CD14-positive monocyte (primary cell): ENCODE data around the gene MISP3. TPM values are rescaled to one million over a fixed set of nuclear protein-coding genes. Genes with fewer than 3 reads are reported as not detected.
A peak's percentile ranks its signal among the peaks of the same experiment; 100 is the strongest.

ENCODE experiments used
- DNase-seq, 3 donors: peaks; one replicate each; pipeline ENCODE4 v3.0.0-alpha.2; 2011 to 2022
- H2AFZ ChIP-seq: 2 replicates; pipeline ENCODE4 v1.6.0; 2012; ENCODE audit warnings: mild to moderate bottlenecking, low read depth, low read length, inconsistent platforms; ENCODE audit not compliant: insufficient read depth, poor library complexity, severe bottlenecking
- H3K27ac ChIP-seq, 2 donors: 1 replicate in 1 of 2; 2 replicates in 1 of 2; pipeline ENCODE4 v1.5.1; 2012 to 2013; ENCODE audit warnings: low read length in 2 of 2, control low read depth in 1 of 2, inconsistent platforms in 1 of 2, low read depth in 1 of 2, mild to moderate bottlenecking in 1 of 2
- H3K27me3 ChIP-seq, 2 donors: one replicate each; pipeline versions ENCODE4 v1.6.0 to v1.6.1; 2011 to 2013; ENCODE audit warnings: low read length in 2 of 2; ENCODE audit not compliant: control insufficient read depth in 2 of 2, insufficient read depth in 2 of 2
- H3K36me3 ChIP-seq, 2 donors: replicated peaks in 1 of 2; 1 replicate in 1 of 2; 2 replicates in 1 of 2; pipeline versions ENCODE4 v1.5.1 to v1.6.1; 2012 to 2013; ENCODE audit warnings: low read length in 2 of 2, control low read depth in 1 of 2, inconsistent platforms in 1 of 2, mild to moderate bottlenecking in 1 of 2; ENCODE audit not compliant: insufficient read depth in 2 of 2, control insufficient read depth in 1 of 2
- H3K4me1 ChIP-seq, 2 donors: 1 replicate in 1 of 2; 2 replicates in 1 of 2; pipeline versions ENCODE4 v1.5.1 to v1.6.1; 2012 to 2013; ENCODE audit warnings: low read length in 2 of 2, control low read depth in 1 of 2, inconsistent platforms in 1 of 2, mild to moderate bottlenecking in 1 of 2, moderate library complexity in 1 of 2; ENCODE audit not compliant: insufficient read depth in 2 of 2, control insufficient read depth in 1 of 2
- H3K4me2 ChIP-seq: replicated peaks from 2 replicates; pipeline ENCODE3; 2012; ENCODE audit warnings: low read length, moderate library complexity, mild to moderate bottlenecking; ENCODE audit not compliant: poor library complexity, severe bottlenecking; ENCODE audit errors: extremely low read depth
- H3K4me3 ChIP-seq, 3 experiments: fragments of 200-600 bp in 1 of 3; sonication (generic) in 1 of 3; replicated peaks in 1 of 3; 1 replicate in 2 of 3; 2 replicates in 1 of 3; pipeline ENCODE4 v1.5.1; 2011 to 2013; ENCODE audit warnings: low read length in 3 of 3, mild to moderate bottlenecking in 3 of 3, control low read depth in 2 of 3, low read depth in 2 of 3, inconsistent platforms in 1 of 3, moderate library complexity in 1 of 3
- H3K79me2 ChIP-seq: 2 replicates; pipeline ENCODE4 v1.6.0; 2012; ENCODE audit warnings: mild to moderate bottlenecking, control low read depth, inconsistent platforms, low read length, moderate library complexity; ENCODE audit not compliant: insufficient read depth
- H3K9ac ChIP-seq: 2 replicates; pipeline ENCODE4 v1.6.0; 2017; ENCODE audit warnings: low read length, mild to moderate bottlenecking; ENCODE audit not compliant: insufficient read depth, poor library complexity, severe bottlenecking
- H3K9me3 ChIP-seq, 2 donors: replicated peaks in 1 of 2; 1 replicate in 1 of 2; 2 replicates in 1 of 2; pipeline versions ENCODE4 v1.5.1 to v1.6.1; 2012 to 2013; ENCODE audit warnings: low read length in 2 of 2, control low read depth in 1 of 2; ENCODE audit not compliant: control insufficient read depth in 1 of 2, insufficient read depth in 1 of 2
- H4K20me1 ChIP-seq: 2 replicates; pipeline ENCODE4 v1.6.0; 2012; ENCODE audit warnings: mild to moderate bottlenecking, low read length, control low read depth, moderate library complexity; ENCODE audit not compliant: insufficient read depth
- H3K27ac Mint-ChIP-seq, 7 donors: one replicate each; pipeline ENCODE4 v1.8.0; 2020; ENCODE audit warnings: mild to moderate bottlenecking in 7 of 7, mixed read lengths in 7 of 7, moderate library complexity in 6 of 7, inconsistent platforms in 2 of 7
- H3K27me3 Mint-ChIP-seq, 3 donors: one replicate each; pipeline ENCODE4 v1.8.0; 2021 to 2022; ENCODE audit warnings: low read depth in 3 of 3, mild to moderate bottlenecking in 3 of 3, mixed read lengths in 3 of 3, moderate library complexity in 3 of 3, inconsistent platforms in 1 of 3
- H3K36me3 Mint-ChIP-seq, 2 donors: one replicate each; pipeline ENCODE4 v1.8.0; 2020; ENCODE audit warnings: mixed read lengths in 2 of 2, inconsistent platforms in 1 of 2, mild to moderate bottlenecking in 1 of 2
- H3K4me1 Mint-ChIP-seq: one replicate; pipeline ENCODE4 v1.8.0; 2020; ENCODE audit warnings: mild to moderate bottlenecking, mixed read lengths
- H3K4me3 Mint-ChIP-seq, 2 donors: one replicate each; pipeline ENCODE4 v1.8.0; 2020; ENCODE audit warnings: mild to moderate bottlenecking in 2 of 2, mixed read lengths in 2 of 2, moderate library complexity in 1 of 2
- H3K9me3 Mint-ChIP-seq, 7 donors: one replicate each; pipeline ENCODE4 v1.8.0; 2020 to 2022; ENCODE audit warnings: mixed read lengths in 7 of 7, mild to moderate bottlenecking in 6 of 7, moderate library complexity in 6 of 7, inconsistent platforms in 2 of 7
- WGBS: methylation state at CpG from one replicate; pipeline ENCODE4 v1.1.5; 2013; ENCODE audit warnings: missing lambda C conversion rate; ENCODE audit not compliant: insufficient coverage; 5-methylcytosine and 5-hydroxymethylcytosine counted together
- intact Hi-C, 2 donors: fragments of 100-400 bp; cut with micrococcal nuclease; formaldehyde crosslinking; loops; one replicate each; pipeline versions ENCODE4 v1.15.0 to v1.15.1; 2023
- polyA plus RNA-seq, 3 donors: library from polyadenylated mRNA; depleted of rRNA in 1 of 3; unstranded in 2 of 3; stranded (reverse) in 1 of 3; fragments of 300-500 nt in 2 of 3; fragments of >200 nt in 1 of 3; fragmentation: Illumina TruSeq in 2 of 3; gene quantifications; 1 replicate in 2 of 3; 2 replicates in 1 of 3; pipeline ENCODE4 v1.2.3, GENCODE V29; 2012 to 2021
- TF ChIP-seq, protein P1 (sequence below): fragments of 200-600 bp; IDR thresholded peaks from one replicate; pipeline ENCODE4 v1.8.0; 2022; ENCODE audit warnings: antibody characterized with exemption, mild to moderate bottlenecking

MISP3 gene
- polyA plus RNA-seq, 3 donors: 0.42 to 0.77 (median 0.52) TPM

DNA sequence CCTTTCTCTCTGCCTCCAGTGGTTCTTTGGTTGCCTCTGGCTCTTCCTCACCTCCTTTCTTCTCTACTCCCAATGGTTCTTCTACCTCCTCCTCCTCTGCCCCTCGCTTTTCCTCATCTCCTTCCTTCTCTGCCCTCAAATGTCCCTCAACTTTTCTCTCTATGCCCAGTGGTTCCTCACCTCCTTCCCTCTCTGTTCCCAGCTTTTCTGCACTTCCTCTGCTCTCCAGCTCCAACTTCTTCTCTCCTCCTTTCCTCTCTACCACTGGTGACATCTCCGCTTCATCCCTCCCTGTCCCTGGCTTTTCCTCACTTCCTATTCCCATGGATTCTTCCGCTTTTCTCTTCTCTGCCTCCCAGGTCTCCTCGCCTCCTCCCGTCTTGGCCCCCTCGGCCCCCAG lies 18.5 kb upstream of the MISP3 start:
- DNase-seq: no peak
- Mint-ChIP-seq H3K27me3 (peaks cover 46 to 52% (median 48%) of the 10 kb centered on the region in 3 donors), H3K27ac (peak overlapping the region in 1 of 7 donors; percentile 40), H3K9me3 (peaks cover 5 to 22% (median 9%) of the 10 kb centered on the region in 7 donors), H3K4me3 (peak overlapping the region in 1 of 2 donors; percentile 5), H3K36me3 (peaks cover 40 to 43% of the 10 kb centered on the region in 2 donors), H3K4me1 (peaks cover 20% of the 10 kb centered on the region)
- Histone ChIP-seq H2AFZ (no peak overlapping the region), H3K9ac (no peak overlapping the region), H3K4me1 (peaks cover 6 to 9% of the 10 kb centered on the region in 2 donors), H3K27me3 (peaks cover 12 to 34% of the 10 kb centered on the region in 2 donors), H3K27ac (no peak overlapping the region), H3K4me2 (no peak overlapping the region), H3K79me2 (no peaks in the 10 kb centered on the region), H3K9me3 (peaks cover 8 to 10% of the 10 kb centered on the region in 2 donors), H3K4me3 (no peak overlapping the region), H4K20me1 (peaks cover 3% of the 10 kb centered on the region), H3K36me3 (peaks cover 33 to 40% of the 10 kb centered on the region in 2 donors)
- WGBS: 83% methylated on average over 6 of the region's 6 CpGs
- TF ChIP-seq, protein P1, sequence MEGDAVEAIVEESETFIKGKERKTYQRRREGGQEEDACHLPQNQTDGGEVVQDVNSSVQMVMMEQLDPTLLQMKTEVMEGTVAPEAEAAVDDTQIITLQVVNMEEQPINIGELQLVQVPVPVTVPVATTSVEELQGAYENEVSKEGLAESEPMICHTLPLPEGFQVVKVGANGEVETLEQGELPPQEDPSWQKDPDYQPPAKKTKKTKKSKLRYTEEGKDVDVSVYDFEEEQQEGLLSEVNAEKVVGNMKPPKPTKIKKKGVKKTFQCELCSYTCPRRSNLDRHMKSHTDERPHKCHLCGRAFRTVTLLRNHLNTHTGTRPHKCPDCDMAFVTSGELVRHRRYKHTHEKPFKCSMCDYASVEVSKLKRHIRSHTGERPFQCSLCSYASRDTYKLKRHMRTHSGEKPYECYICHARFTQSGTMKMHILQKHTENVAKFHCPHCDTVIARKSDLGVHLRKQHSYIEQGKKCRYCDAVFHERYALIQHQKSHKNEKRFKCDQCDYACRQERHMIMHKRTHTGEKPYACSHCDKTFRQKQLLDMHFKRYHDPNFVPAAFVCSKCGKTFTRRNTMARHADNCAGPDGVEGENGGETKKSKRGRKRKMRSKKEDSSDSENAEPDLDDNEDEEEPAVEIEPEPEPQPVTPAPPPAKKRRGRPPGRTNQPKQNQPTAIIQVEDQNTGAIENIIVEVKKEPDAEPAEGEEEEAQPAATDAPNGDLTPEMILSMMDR: no peak
- intact Hi-C loops: no loop called here

- H3K36me3 ChIP-seq: peaks cover 27 to 34% of the 10 kb centered on the region in 2 donors
- Mint-ChIP-seq H3K27me3 (peaks cover 51 to 59% (median 53%) of the 10 kb centered on the region in 3 donors), H3K9me3 (peaks cover 5 to 23% (median 9%) of the 10 kb centered on the region in 7 donors), H3K4me1 (peaks cover 20% of the 10 kb centered on the region), H3K4me3 (no peak overlapping the region), H3K27ac (peak overlapping the region in 1 of 7 donors; percentile 42), H3K36me3 (peaks cover 36 to 37% of the 10 kb centered on the region in 2 donors)
- TF ChIP-seq, protein P1: no peak
- intact Hi-C loops: no loop called here
- no peak overlapping the region for H3K4me3 ChIP-seq
- peaks cover 6 to 9% of the 10 kb centered on the region in 2 donors for H3K4me1 ChIP-seq
- no peaks in the 10 kb centered on the region for H3K79me2 ChIP-seq
- H3K9ac ChIP-seq: no peak overlapping the region
- 5% methylated on average over 4 of the region's 11 CpGs for WGBS
- H3K27me3 ChIP-seq: peaks cover 15 to 40% of the 10 kb centered on the region in 2 donors
- H3K9me3 ChIP-seq: peaks cover 8 to 10% of the 10 kb centered on the region in 2 donors
- H3K4me2 ChIP-seq: no peak overlapping the region
- H4K20me1 ChIP-seq: no peaks in the 10 kb centered on the region
- H2AFZ ChIP-seq: no peak overlapping the region
- no peak for DNase-seq
- no peak overlapping the region for H3K27ac ChIP-seq
Observed at GRCh38 chr19:14054721-14055120, 17.9 kb upstream of the MISP3 start.
